Esophagus (tissue), 2 donors: Measurements from ENCODE around the gene PRSS8. TPM values are rescaled to one million over a fixed set of nuclear protein-coding genes. Genes with fewer than 3 reads are reported as not detected.

Experiments
- H3K27ac ChIP-seq, 2 donors: one replicate each; pipeline ENCODE4 v1.5.1; 2013; ENCODE audit warnings: low read depth in 2 of 2, mild to moderate bottlenecking in 2 of 2, inconsistent platforms in 1 of 2, low read length in 1 of 2, moderate library complexity in 1 of 2
- H3K27me3 ChIP-seq, 2 donors: one replicate each; pipeline ENCODE4 v1.6.1; 2013; ENCODE audit warnings: low read length in 2 of 2, control low read depth in 1 of 2, mild to moderate bottlenecking in 1 of 2; ENCODE audit not compliant: insufficient read depth in 2 of 2, control insufficient read depth in 1 of 2
- H3K36me3 ChIP-seq, 2 donors: one replicate each; pipeline ENCODE4 v1.6.1; 2013; ENCODE audit warnings: low read length in 1 of 2; ENCODE audit not compliant: control insufficient read depth in 2 of 2, insufficient read depth in 2 of 2
- H3K4me1 ChIP-seq, 2 donors: one replicate each; pipeline ENCODE4 v1.6.1; 2013; ENCODE audit warnings: low read length in 1 of 2; ENCODE audit not compliant: control insufficient read depth in 2 of 2, insufficient read depth in 2 of 2
- H3K4me3 ChIP-seq, 2 donors: one replicate each; pipeline ENCODE4 v1.5.1; 2013; ENCODE audit warnings: low read length in 2 of 2, mild to moderate bottlenecking in 2 of 2, low read depth in 1 of 2, moderate library complexity in 1 of 2
- H3K9me3 ChIP-seq, 2 donors: one replicate each; pipeline ENCODE4 v1.6.1; 2013; ENCODE audit warnings: mild to moderate bottlenecking in 2 of 2, low read depth in 1 of 2, low read length in 1 of 2, moderate library complexity in 1 of 2; ENCODE audit not compliant: control insufficient read depth in 2 of 2, insufficient read depth in 1 of 2
- WGBS, 2 donors: extraction: QIAGEN DNeasy Blood & Tissue Kit; methylation state at CpG; one replicate each; pipeline ENCODE4 v1.1.7; 2013; 5-methylcytosine and 5-hydroxymethylcytosine counted together
- polyA plus RNA-seq, 2 donors: library from polyadenylated mRNA; stranded (reverse); fragments of 200-250 nt; gene quantifications; one replicate each; pipeline ENCODE4 v1.2.3, GENCODE V29; 2013
- donor health status: healthy with polysubstance abuse.
- donor health status: Bipolar disorder and iron deficiency.

PRSS8 gene
- polyA plus RNA-seq, 2 donors = 64.3 to 201 TPM

DNA sequence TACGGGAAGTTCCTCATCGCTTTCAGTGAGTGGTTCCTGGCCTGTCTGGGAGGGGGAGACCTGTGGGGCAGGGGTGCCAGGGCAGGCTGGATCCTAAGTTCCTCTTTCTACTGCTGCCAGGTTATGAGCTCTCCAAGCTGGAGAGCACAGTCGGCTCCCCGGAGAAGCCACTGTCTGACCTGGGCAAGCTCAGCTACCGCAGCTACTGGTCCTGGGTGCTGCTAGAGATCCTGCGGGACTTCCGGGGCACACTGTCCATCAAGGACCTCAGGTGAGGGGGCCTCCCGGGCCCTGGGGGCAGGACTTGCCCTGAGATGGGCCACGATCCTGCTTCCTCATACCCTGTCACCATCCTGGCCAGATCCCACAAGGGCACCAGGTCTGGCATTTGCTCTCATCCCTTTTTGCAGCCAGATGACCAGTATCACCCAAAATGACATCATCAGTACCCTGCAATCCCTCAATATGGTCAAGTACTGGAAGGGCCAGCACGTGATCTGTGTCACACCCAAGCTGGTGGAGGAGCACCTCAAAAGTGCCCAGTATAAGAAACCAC lies 5.1 kb downstream of the PRSS8 start:
- Histone ChIP-seq H3K27ac (peak overlapping the region; percentile 92 to 93), H3K4me3 (peak overlapping the region in 1 of 2 donors; percentile 9), H3K9me3 (no peaks in the 10 kb centered on the region), H3K4me1 (peaks cover 8 to 40% of the 10 kb centered on the region in 2 donors), H3K27me3 (no peaks in the 10 kb centered on the region), H3K36me3 (peaks cover 6 to 40% of the 10 kb centered on the region in 2 donors)
- WGBS, 2 donors = 37 to 54% methylated on average over 10 of the region's 10 CpGs

DNA sequence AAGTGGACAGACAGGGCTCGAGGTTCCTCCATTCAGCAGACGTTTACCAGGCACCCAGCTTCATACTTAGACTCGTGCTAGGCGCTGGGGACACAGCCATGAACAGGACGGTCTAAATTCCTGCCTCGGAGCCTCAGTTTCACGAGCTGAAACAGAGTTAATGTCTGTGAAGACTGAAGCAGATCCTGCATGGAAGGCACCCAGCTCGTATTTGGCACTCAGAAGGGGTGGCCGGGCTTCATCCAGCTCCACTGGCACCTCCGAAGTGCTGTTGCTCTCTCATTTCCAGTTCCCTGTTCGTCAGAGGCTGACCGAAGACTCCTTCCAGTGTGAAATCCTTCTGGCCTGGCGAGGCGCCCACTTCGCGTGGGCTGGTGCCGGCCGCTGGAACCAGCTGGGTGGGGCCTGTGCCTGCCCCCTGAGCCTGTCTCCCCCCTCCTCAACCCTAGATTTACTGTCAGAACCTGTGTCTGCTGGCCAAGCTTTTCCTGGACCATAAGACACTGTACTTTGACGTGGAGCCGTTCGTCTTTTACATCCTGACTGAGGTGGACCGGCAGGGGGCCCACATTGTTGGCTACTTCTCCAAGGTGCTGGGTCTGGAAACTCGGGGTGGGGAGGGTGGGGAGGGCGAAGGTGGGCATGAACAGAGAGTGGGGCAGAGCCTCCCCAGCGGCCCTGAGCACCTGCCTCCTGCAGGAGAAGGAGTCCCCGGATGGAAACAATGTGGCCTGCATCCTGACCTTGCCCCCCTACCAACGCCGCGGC lies 5.8 kb downstream of the PRSS8 start:
- no peaks in the 10 kb centered on the region for H3K27me3 ChIP-seq
- H3K27ac ChIP-seq = peak overlapping the region; percentile 92 to 93
- peaks cover 6 to 40% of the 10 kb centered on the region in 2 donors for H3K36me3 ChIP-seq
- H3K4me3 ChIP-seq = peak overlapping the region in 1 of 2 donors; percentile 9
- WGBS, 2 donors = 37% methylated on average over 29 of the region's 29 CpGs
- H3K9me3 ChIP-seq = no peaks in the 10 kb centered on the region
- peaks cover 8 to 40% of the 10 kb centered on the region in 2 donors for H3K4me1 ChIP-seq

DNA sequence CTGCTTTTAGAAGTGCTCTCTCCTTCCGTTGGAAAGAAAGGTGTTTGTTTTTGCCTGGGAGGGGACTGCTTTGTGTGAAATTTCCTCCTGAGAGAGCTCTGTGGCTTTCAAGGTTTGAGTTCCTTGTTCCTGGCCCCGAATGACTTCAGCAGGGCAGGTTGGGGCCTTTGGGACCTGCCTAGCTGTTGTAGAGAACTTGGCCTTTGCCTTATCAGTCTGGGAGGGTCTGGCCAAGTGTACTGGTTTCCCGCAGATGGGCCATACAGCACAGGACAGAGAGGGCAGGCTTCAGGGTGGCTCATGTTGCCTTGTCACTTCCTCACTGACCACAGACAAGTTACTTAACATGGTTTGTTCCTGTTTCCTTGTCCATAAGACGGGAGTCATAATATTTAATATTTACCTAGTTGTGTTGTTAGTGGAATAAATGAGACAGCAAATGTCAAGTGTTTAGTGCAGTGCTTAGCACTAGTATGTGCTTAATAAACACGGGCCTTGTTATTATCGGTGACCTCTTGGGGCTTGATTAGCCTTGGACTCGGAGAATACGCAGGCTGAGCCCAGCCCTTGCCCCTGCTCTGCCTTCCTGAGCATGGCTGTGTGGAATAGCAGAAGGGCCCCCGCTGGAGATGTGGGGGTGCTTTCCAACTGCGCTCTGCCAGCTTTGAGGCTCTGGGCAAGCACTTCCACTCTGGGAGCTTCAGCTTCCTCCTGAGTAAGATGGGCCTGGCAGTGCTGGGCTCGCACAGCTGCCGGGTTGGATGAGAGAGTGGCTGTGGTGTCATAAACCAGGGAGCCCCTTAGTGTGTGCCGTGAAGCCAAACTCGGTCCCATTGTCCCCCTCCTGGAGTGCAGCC lies 6.6 kb downstream of the PRSS8 start:
- H3K4me3 ChIP-seq = no peak overlapping the region
- peaks cover 8 to 37% of the 10 kb centered on the region in 2 donors for H3K4me1 ChIP-seq
- no peaks in the 10 kb centered on the region for H3K9me3 ChIP-seq
- peaks cover 6 to 40% of the 10 kb centered on the region in 2 donors for H3K36me3 ChIP-seq
- 57 to 61% methylated on average over 14 of the region's 14 CpGs for WGBS, 2 donors
- H3K27ac ChIP-seq = peak overlapping the region; percentile 92 to 93
- H3K27me3 ChIP-seq = no peaks in the 10 kb centered on the region

DNA sequence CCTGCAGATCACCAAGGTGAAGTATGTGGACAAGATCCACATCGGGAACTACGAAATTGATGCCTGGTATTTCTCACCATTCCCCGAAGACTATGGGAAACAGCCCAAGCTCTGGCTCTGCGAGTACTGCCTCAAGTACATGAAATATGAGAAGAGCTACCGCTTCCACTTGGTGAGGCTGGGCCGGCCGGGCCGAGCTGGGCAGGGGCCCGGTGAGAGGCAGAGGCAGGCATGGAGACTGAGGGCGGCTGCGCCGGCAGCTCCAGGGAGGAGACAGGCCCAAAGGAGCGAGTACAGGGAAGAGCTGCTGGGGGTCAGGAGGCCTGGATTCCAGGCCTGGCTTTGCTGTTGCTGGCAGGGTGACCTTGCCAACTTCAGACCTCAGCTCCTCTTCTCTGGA lies 8.3 kb downstream of the PRSS8 start:
- peaks cover 6 to 26% of the 10 kb centered on the region in 2 donors for H3K36me3 ChIP-seq
- H3K27ac ChIP-seq = peak overlapping the region in 1 of 2 donors; percentile 5
- H3K9me3 ChIP-seq = no peaks in the 10 kb centered on the region
- H3K4me3 ChIP-seq = no peak overlapping the region
- H3K27me3 ChIP-seq = no peaks in the 10 kb centered on the region
- 91 to 92% methylated on average over 13 of the region's 13 CpGs for WGBS, 2 donors
- peaks cover 8 to 24% of the 10 kb centered on the region in 2 donors for H3K4me1 ChIP-seq

DNA sequence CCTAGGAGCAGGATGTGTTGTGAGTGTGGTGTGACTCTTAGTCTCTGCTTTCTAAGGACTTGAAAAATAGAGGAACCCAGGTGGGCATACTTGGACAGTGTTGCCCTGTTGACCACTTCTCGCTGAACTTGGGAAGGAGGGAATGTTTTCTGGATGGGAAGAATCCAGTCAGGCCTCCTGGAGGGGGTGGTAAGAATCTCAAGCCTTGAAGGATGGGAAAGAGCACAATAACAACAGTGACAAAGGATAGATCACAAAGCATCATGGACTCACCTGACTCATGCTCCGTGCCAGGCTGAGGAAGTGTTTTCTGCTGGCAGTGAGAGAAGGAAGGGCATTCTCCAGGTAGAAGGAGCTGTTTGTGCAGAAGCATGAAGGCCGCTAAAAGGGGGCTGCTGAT lies 9.7 kb downstream of the PRSS8 start:
- Histone ChIP-seq H3K9me3 (no peaks in the 10 kb centered on the region), H3K4me1 (peaks cover 4 to 15% of the 10 kb centered on the region in 2 donors), H3K4me3 (no peak overlapping the region), H3K36me3 (peaks cover 10 to 14% of the 10 kb centered on the region in 2 donors), H3K27ac (no peak overlapping the region), H3K27me3 (no peaks in the 10 kb centered on the region)
- WGBS, 2 donors = 89 to 92% methylated on average over 3 of the region's 3 CpGs

DNA sequence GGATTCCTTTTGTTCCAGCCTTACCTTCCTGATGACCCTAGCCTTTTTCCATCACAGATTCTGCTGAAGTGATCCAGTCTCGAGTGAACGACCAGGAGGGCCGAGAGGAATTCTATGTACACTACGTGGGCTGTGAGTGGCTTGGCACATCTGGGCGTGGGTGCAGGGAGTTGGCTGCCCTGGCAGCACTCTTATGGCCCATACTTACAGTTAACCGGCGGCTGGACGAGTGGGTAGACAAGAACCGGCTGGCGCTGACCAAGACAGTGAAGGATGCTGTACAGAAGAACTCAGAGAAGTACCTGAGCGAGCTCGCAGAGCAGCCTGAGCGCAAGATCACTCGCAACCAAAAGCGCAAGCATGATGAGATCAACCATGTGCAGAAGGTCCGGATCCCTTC lies 15.4 kb downstream of the PRSS8 start:
- peaks cover 8 to 12% of the 10 kb centered on the region in 2 donors for H3K36me3 ChIP-seq
- H3K9me3 ChIP-seq = no peaks in the 10 kb centered on the region
- no peak overlapping the region for H3K4me3 ChIP-seq
- no peak overlapping the region for H3K27ac ChIP-seq
- H3K27me3 ChIP-seq = no peaks in the 10 kb centered on the region
- 93 to 95% methylated on average over 16 of the region's 16 CpGs for WGBS, 2 donors
- peaks cover 0 to 2% of the 10 kb centered on the region in 2 donors for H3K4me1 ChIP-seq

DNA sequence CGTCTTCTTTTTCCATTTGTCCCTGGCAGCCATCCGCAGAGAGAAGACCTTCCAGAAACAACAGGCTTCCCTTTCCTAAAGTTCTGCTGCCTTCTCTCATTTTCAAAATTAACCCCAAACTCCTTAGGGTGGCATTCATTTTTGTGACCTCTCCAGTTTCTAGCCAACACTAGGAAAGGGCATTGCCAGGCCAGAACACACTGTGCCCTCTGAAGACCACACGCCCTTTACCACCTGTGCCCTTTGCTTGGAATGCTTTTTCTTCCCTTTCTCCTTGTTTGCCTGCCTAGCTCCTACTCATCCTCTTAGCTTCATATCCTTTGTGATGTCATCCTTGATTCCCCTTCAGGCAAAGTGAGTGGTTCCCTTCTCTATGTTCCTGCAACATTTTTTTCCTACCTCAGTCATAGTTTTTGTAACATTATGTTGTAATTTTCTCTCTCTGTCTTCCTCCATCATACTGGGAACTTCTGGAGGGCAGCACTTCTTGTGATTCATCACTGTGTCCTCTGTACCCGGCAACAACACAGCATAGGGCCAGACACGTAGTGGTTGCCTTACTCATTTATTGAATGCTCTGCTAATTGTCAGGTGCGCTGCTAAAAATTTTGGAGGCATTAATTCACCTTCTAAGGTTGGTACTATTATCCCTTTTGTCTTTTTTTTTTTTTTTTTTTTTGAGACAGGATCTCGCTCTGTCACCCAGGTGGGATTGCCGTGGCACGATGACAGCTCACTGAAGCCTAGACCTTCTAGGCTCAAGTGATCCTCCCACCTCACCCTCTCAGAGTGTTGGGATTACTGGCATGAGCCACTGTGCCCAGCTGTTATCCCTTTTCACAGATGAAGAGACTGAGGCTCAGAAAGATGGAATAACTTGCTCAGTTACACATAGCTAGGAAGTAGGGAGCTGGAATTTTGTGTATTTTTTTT lies 17.0 kb downstream of the PRSS8 start:
- Histone ChIP-seq H3K4me3 (peak overlapping the region; percentile 52 to 58), H3K27me3 (no peaks in the 10 kb centered on the region), H3K9me3 (no peaks in the 10 kb centered on the region), H3K36me3 (peaks cover 8 to 12% of the 10 kb centered on the region in 2 donors), H3K27ac (peak overlapping the region; percentile 92 to 96), H3K4me1 (peaks cover 0 to 2% of the 10 kb centered on the region in 2 donors)
- WGBS, 2 donors = 47 to 50% methylated on average over 9 of the region's 9 CpGs

DNA sequence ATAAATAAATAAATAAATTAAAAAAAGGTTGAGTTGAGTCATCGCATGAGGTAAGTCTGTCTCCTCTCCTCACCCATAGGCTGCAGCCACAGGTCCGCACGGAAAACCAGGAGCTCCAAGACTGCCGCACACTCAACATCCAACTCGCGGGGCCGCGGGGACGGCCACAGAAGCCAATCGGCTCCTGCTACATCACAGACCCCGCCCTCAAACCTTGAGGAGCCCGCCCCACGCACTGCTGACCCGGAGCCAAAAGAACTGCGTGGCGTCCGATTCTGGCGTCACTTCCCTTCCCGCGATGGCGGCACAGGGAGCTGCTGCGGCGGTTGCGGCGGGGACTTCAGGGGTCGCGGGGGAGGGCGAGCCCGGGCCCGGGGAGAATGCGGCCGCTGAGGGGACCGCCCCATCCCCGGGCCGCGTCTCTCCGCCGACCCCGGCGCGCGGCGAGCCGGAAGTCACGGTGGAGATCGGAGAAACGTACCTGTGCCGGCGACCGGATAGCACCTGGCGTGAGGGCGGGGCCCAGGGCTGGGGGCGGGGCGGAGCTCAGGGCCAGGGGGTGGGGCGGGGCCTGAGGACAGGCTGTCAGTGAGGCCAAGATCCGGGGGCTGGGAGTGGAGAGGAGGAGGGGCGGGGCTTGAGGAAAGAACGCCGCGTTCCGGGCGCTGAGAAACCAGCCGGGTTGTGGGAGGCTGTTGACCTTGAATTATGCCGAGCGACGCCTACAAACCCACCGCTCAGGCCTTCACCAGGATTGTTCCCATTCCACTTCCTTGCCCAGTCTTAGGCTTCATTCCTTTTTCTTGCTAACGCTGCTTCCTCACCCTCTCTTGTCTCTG lies 17.9 kb downstream of the PRSS8 start, which contains the start of gene KAT8:
TSS of gene KAT8 (plus strand) at position 281 of the 839 bp plus-strand sequence. CDS start at position 299, 18 bp downstream.
- Histone ChIP-seq H3K4me3 (peak within 1 kb of the TSS; percentile 58 to 82), H3K27me3 (no peaks in the 10 kb centered on the region), H3K27ac (peak within 1 kb of the TSS; percentile 92 to 96), H3K4me1 (peaks cover 0 to 4% of the 10 kb centered on the region in 2 donors), H3K36me3 (peaks cover 8 to 12% of the 10 kb centered on the region in 2 donors), H3K9me3 (no peaks in the 10 kb centered on the region)
- 0 to 1% methylated on average over 64 to 68 of the region's 68 CpGs for WGBS, 2 donors
